Hepatocyte (in vitro differentiated cells): ENCODE results near the gene CHD1L. TPM values are rescaled to one million over a fixed set of nuclear protein-coding genes. Genes with fewer than 3 reads are reported as not detected.
A peak's percentile ranks its signal among the peaks of the same experiment; 100 is the strongest.

Experiments
- DNase-seq: peaks from one replicate; pipeline ENCODE4 v3.0.0-alpha.2; 2016; ENCODE audit warnings: low spot score
- H2AFZ ChIP-seq: fragments of 200-600 bp; sonication (generic); 2 replicates; pipeline ENCODE4 v1.6.0; 2016; ENCODE audit warnings: antibody characterized with exemption, mild to moderate bottlenecking
- H3K27ac ChIP-seq: fragments of 200-600 bp; sonication (generic); 2 replicates; pipeline ENCODE4 v1.5.1; 2016; ENCODE audit warnings: mild to moderate bottlenecking
- H3K27me3 ChIP-seq: fragments of 200-600 bp; sonication (generic); 2 replicates; pipeline ENCODE4 v1.6.1; 2016
- H3K36me3 ChIP-seq: fragments of 200-600 bp; sonication (generic); replicated peaks from 2 replicates; pipeline ENCODE4 v1.5.1; 2016; ENCODE audit warnings: low read depth; ENCODE audit not compliant: insufficient read depth
- H3K4me1 ChIP-seq: fragments of 200-600 bp; sonication (generic); 2 replicates; pipeline ENCODE4 v1.5.1; 2016; ENCODE audit warnings: mild to moderate bottlenecking, moderate library complexity; ENCODE audit not compliant: insufficient read depth
- H3K4me2 ChIP-seq: fragments of 200-600 bp; sonication (generic); 2 replicates; pipeline ENCODE4 v1.6.0; 2016
- H3K4me3 ChIP-seq: fragments of 200-600 bp; sonication (generic); 2 replicates; pipeline ENCODE4 v1.5.1; 2016; ENCODE audit warnings: mild to moderate bottlenecking
- H3K79me2 ChIP-seq: fragments of 200-600 bp; sonication (generic); 2 replicates; pipeline ENCODE4 v1.6.0; 2017; ENCODE audit warnings: mild to moderate bottlenecking
- H3K9me2 ChIP-seq: fragments of 200-600 bp; sonication (generic); replicated peaks from 2 replicates; pipeline ENCODE4 v1.6.0; 2017; ENCODE audit warnings: mild to moderate bottlenecking; ENCODE audit not compliant: insufficient read depth
- H3K9me3 ChIP-seq: fragments of 200-600 bp; sonication (generic); 2 replicates; pipeline ENCODE4 v1.5.1; 2016; ENCODE audit warnings: low read depth, mild to moderate bottlenecking
- H4K20me1 ChIP-seq: fragments of 200-600 bp; sonication (generic); 2 replicates; pipeline ENCODE4 v1.6.0; 2016; ENCODE audit warnings: mild to moderate bottlenecking; ENCODE audit not compliant: insufficient read depth, poor library complexity, severe bottlenecking
- CTCF ChIP-seq: fragments of 200-600 bp; sonication (generic); IDR thresholded peaks from 2 replicates; pipeline ENCODE4 v1.5.1; 2016; ENCODE audit warnings: antibody characterized with exemption, mild to moderate bottlenecking; ENCODE audit not compliant: poor library complexity
- EZH2 ChIP-seq: fragments of 200-600 bp; sonication (generic); IDR thresholded peaks from 2 replicates; pipeline ENCODE4 v1.6.1; 2016; ENCODE audit warnings: antibody characterized with exemption, mild to moderate bottlenecking, borderline replicate concordance
- EZH2phosphoT487 ChIP-seq: fragments of 200-600 bp; sonication (generic); IDR thresholded peaks from one replicate; pipeline ENCODE4 v1.6.1; 2018; ENCODE audit warnings: antibody characterized with exemption, mild to moderate bottlenecking, low read depth, moderate library complexity; ENCODE audit not compliant: unreplicated experiment, severe bottlenecking
- WGBS: methylation state at CpG from one replicate; pipeline ENCODE4 v1.1.6; 2016; ENCODE audit warnings: low lambda C conversion rate; ENCODE audit errors: missing lambda C conversion rate; 5-methylcytosine and 5-hydroxymethylcytosine counted together
- polyA plus RNA-seq: library from polyadenylated mRNA; unstranded; fragments of >200 nt; fragmentation: Nextera tagmentation; extraction: Ambion mirVana; gene quantifications from 2 replicates; pipeline ENCODE4 v1.2.1, GENCODE V29; 2016
- total RNA-seq: library from RNA; depleted of rRNA; stranded (reverse); fragments of >200 nt; gene quantifications from 2 replicates; pipeline ENCODE4 v1.2.3, GENCODE V29; 2014

Gene CHD1L
- total and polyA plus RNA-seq, 2 experiments from 2014 or later: 30.0 to 41.6 TPM

GRCh38 chr1:147214325-147214724 is 28.2 kb upstream of the CHD1L start:
- no peaks in the 10 kb centered on the region for H3K9me3 ChIP-seq
- H3K36me3 ChIP-seq: no peaks in the 10 kb centered on the region
- WGBS: 78% methylated on average over 7 of the region's 7 CpGs
- H3K79me2 ChIP-seq: no peaks in the 10 kb centered on the region
- no peak for TF ChIP-seq EZH2
- no peak for TF ChIP-seq EZH2phosphoT487
- TF ChIP-seq CTCF: no peak
- H3K4me3 ChIP-seq: no peak overlapping the region
- no peak overlapping the region for H3K27ac ChIP-seq
- peaks cover 39% of the 10 kb centered on the region for H3K4me1 ChIP-seq
- DNase-seq: no peak
- no peak overlapping the region for H2AFZ ChIP-seq
- H3K9me2 ChIP-seq: no peaks in the 10 kb centered on the region
- no peaks in the 10 kb centered on the region for H3K27me3 ChIP-seq
- H3K4me2 ChIP-seq: no peak overlapping the region
- H4K20me1 ChIP-seq: no peaks in the 10 kb centered on the region

- Histone ChIP-seq H3K4me1 (peaks cover 39% of the 10 kb centered on the region), H4K20me1 (no peaks in the 10 kb centered on the region), H3K9me3 (no peaks in the 10 kb centered on the region), H3K9me2 (no peaks in the 10 kb centered on the region), H2AFZ (no peak overlapping the region), H3K36me3 (no peaks in the 10 kb centered on the region), H3K79me2 (no peaks in the 10 kb centered on the region), H3K4me2 (peak overlapping the region; percentile 29), H3K27ac (peak overlapping the region; percentile 7), H3K4me3 (no peak overlapping the region), H3K27me3 (no peaks in the 10 kb centered on the region)
- no peak for TF ChIP-seq EZH2phosphoT487
- TF ChIP-seq EZH2: no peak
- no peak for TF ChIP-seq CTCF
- DNase-seq: no peak
These were observed 27.5 kb upstream of the CHD1L start for GRCh38 chr1:147214842-147215539.

GRCh38 chr1:147215540-147215916 is 27.0 kb upstream of the CHD1L start:
- H3K4me2 ChIP-seq: peak overlapping the region; percentile 29
- no peaks in the 10 kb centered on the region for H3K27me3 ChIP-seq
- H4K20me1 ChIP-seq: no peaks in the 10 kb centered on the region
- H3K4me1 ChIP-seq: peaks cover 39% of the 10 kb centered on the region
- H3K4me3 ChIP-seq: no peak overlapping the region
- H2AFZ ChIP-seq: no peak overlapping the region
- TF ChIP-seq EZH2phosphoT487: no peak
- no peak for TF ChIP-seq EZH2
- no peak for TF ChIP-seq CTCF
- H3K9me2 ChIP-seq: no peaks in the 10 kb centered on the region
- H3K9me3 ChIP-seq: no peaks in the 10 kb centered on the region
- DNase-seq: no peak
- WGBS: 30% methylated on average over 2 of the region's 2 CpGs
- no peaks in the 10 kb centered on the region for H3K36me3 ChIP-seq
- H3K27ac ChIP-seq: peak overlapping the region; percentile 7
- H3K79me2 ChIP-seq: no peaks in the 10 kb centered on the region
